NCI-H2227 (cell line): ENCODE results near the gene FTO.

Experiments
- DNase-seq: peaks from one replicate; lab custom pipeline; 2025; ENCODE audit not compliant: unreplicated experiment; lab: John Stamatoyannopoulos, UW

Gene FTO

DNA sequence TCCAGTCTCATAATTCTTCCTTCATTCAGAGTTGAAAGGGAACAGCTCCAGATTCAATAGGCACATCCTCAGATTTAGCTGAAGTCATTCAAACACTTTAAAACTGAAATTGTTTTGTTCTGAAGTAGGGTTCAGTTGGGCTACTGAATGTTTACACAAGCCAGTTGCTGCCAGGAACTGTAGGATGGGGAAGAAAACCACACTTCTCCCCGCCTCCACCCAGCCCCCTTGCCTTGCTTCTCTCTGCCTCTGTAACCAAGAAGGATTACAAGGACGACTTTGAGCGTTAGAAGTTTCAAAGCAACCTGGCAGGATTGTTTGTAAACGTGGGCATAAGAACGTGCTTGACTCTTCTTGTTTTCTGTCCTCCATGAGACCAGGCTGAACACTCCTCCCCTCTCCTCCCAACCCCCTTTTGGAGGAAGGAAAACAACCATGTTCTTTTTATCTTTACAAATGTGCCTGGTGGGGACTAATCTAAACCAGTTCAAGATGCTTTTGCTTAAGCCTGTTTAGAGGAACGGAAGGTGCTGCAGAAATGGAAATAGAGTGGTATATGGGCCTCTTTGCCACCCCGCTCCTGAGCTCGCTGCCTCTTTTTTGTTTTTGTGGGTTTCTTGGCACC, 287.9 kb downstream of the FTO start:
- peak; percentile 2 for DNase-seq

DNA sequence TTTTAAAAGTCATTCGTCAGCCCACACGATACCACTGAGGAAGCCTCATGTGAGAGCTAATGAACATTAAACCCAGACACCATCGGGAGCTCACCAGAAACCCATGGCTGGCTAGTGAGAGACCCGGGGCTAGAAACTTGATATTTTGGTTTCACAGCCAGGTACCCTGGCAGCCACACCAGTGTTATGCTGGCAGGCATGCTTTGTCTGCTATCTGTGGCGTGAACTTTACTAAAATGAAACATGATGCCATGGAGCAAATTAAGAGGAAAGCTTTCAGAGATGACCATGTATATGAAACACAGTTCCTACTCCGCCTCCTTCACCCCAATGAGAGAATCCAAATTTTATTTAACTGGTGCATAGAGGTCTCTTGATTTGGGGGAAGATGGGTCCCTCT, 291.4 kb downstream of the FTO start:
- no peak for DNase-seq

DNA sequence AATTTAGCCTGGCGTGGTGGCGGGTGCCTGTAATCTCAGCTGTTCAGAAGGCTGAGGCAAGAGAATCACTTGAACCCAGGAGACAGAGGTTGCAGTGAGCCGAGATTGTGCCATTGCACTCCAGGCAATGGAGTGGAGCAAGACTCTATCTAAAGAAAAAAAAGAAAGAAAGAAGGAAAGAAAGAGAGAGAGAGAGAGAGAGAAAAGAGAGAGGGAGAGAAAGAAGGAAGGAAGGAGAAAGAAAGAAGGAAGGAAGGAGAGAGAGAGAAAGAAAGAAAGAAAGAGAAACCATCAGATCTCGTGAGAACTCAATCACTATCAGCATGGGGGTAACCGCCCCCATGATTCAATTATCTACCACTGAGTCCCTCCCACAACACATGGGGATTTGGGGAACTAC, 293.0 kb downstream of the FTO start:
- DNase-seq: no peak

DNA sequence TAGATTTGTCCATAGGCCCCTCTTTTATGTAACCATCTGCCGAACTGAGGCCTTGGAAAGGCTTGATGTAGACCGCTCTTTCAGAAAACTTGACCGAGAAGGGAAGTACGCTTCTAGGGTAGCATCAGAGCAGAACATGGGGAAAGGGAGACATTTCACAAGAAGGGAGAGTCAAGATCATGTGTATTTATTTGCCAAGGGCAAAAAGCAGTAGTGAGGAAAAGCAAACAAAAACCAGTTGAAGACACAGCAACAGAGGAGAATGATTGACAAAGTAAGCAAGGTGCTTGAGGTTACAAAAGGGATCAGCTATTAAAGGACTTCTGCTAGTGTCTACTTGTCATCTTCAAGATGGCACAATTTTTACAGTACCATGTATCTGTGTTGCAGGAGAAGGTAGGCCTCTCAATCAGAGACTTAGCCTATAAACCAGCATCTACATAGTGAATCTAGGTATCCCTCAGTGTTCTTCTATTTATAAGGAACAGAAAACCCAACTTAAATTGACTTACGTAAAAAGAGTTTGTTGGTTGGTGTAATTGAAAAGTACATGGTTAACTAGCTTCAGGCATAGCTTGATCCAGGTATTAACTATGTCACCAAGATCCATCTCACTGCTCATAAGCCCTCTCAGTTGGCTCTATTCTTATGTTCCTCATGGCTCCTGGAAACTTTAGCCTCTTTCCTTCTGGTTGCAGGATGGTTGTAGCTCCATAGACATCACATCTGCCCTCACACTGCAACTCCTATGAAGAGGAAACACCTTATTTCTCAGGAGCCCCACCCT, 294.3 kb downstream of the FTO start:
- no peak for DNase-seq

DNA sequence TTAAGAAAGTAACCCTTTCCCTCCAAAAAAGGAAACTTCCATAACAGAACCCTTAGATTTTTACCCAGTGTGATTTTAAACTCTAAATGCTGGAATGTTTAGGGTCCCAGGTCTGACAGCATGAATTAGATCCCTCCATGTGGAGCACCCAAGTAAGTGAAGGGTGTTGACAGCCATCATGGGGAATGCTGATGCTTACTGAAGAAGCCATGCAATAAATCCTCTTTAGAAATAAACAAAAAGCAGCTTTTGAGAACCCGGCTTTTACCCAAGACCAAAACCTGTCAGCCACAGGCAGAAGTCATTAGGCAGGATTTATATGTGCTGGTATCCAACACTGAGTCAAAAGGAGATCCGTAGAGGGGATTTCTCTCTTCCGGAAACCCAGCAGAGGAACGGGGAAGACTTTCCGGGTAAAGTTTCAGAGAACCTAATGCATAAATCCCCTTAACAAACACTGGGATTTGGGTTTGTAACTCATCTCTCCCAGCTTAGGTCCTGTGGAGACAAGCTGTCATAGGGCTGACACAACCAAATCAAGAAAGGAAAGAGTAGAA, 295.1 kb downstream of the FTO start:
- DNase-seq: no peak

DNA sequence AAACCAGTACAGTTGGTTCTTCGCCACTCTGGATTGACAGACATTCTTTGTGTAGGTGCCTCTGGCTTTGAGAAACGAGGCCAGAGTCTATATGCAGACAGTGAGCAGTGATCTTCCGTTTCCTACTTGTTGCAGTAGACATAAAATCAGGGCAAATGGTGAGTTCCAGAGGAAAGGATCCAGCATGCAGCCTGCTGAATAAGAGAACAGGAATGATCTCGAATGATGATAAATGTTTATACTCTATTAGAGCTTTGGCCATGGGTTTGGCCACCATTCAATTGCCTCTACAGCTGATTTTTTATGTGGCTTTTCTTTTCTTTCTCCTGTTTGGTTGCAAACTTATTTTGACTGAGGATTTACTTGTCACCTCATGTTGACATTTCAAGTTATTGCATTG, 295.9 kb downstream of the FTO start:
- DNase-seq: no peak

DNA sequence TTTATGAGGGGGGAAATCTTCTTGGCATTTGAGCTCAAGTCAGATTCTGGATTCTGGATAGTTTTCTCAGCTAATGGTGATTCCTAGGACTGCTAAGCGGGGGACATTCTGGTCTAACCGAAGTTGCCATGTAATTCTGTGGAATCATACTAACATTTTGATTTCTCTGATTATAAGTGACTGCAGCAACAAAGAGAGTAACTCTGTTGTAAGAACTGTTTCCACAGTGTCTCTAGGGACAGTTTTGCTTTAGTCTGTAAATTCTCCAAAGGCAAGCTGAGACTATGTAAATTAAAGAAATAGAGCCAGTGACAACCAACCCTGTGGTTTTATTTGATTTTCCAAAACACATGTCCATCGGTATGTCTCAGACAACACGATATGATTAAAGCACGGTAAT, 296.4 kb downstream of the FTO start:
- no peak for DNase-seq

DNA sequence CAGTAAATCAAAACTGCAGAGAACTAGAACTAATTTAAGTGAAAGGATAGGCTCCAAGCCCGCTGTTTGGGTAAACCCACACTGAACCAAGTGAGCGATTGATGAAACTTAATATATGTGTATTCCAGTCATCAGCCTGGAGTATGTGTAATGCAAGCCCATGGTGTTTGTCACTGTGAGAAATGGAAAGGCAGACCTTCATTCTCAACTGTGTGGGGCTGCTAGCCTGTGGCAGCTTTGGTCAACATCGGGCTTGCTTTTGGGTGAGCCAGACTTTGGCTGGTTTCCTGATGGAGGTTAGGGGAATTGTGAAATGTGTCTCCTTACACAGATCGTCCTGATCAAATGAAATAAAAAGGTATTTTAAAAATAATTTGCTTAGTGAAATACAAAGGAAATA, 302.7 kb downstream of the FTO start:
- DNase-seq: no peak

DNA sequence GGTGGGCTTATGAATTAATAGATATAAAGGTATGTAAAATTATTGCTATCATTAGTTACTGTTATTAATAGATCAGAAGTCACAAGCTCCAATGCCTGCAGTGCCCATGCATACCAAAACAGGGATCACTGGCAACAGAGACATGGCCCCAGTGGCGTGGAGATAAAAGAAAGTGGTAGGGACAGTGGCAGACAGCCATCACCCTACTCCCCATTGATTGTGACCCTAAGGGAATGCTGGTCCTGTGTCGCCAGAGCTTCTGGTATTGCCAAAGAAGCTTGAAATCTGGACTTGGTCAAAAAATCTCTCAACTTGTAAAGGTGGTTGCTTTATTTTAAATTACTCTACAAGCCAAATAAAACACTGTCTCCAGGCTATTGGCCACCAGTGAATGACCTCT, 303.5 kb downstream of the FTO start:
- DNase-seq: no peak

DNA sequence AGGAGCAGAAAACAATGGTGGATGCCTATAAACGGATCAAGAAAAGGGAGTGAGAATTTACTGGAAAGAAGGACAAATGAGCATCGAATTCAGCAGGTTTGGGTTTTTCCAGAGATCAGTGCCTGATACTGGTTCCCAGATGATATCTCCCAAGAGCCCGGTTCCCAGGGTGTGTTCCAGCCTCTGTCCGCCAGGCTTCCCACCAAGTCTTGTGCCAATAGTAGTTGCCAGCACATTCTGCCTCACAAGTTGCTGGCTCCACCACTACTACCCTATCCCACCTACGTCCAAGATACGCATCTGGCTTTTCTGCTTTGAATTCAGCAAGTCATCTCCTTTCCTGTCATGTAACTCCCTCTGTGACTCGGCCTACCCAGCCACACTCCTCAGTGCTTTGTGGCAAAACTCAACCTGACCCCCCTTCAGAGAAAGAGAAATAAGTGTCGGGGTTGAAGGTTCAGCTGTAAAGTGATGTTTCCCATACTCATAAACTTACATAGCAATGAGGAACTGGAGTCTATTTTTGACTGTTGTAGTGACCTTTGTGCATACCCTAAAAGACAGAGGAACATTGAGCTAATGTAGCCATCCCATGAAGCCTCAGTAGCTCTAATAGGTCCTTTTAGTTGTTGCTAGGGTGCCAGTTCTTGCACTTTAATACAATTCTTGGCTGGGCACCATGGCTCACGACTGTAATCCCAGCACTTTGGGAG, 305.7 kb downstream of the FTO start:
- no peak for DNase-seq

DNA sequence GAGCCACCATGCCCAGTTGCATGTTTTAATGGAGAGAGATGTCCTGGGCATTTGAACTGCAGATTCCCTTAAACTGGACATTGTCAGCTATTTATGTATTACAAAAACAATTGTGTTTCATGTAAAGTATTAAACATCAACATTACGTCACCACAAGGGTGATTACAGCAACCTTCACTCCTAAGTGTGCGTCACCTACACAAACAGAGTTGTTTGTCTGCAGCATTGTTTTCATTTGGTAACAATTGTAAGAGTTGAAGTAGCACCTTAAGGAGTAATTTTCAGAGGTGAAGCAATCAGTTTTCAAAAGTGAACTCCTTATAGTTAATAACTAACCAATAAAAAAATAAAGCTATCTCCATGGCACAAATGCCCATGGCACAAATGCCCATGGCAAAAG, 311.2 kb downstream of the FTO start:
- no peak for DNase-seq

DNA sequence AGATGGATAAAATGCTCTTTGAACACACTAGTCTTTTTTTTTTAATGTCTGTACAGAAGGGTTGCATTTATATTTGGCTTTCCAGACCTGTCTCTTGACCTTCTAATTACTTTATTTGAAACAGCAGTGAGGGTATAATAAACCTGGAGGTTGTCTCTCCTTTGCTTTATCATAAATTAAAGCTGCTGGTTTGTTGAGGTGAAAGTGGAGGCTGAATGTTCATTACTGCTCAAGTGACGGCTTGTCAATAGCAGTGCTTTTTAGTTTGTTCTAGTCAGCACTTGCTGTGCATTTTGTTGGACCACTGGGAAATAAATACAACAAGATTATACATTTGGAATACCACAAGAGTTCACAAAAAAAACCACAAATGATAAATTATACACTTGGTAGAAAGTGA, 318.4 kb downstream of the FTO start:
- DNase-seq: peak; percentile 13

DNA sequence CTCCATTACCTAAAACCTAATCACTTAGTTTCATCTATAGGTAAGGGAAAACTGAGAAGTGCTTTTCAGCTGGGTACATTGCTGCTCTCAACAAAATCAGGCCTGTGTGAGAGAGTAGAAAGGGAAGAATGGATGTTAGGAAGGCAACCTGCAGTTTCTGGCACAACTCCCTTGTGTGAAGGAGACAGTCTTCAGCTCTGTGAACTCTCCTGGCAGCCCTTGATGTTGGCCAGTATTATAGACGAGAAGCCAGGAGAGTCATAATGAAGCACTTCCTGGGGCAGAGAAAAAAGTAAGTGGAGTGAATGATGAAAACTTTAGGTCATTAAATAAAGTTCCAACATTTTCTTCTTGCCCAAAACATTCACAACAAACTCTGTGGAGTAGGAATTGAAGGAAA, 322.5 kb downstream of the FTO start:
- no peak for DNase-seq

DNA sequence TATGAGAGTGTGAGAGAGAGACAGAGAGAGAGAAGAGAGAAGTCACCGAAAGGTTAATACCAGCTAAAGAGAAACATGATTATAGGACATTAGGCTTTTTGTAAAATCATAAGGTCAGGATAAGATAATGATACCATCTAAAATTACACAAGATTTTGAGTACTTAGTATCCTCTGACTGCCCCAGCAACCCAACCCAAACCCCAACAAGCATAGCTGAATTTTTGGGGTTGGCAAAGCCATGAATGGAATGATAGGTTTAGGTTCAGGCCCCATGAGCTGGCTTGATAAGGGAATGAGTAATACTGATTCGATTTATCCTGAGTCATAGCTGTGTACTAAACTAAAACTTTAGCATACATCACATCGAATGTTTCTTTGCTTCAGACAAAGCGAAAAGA, 323.1 kb downstream of the FTO start:
- no peak for DNase-seq

DNA sequence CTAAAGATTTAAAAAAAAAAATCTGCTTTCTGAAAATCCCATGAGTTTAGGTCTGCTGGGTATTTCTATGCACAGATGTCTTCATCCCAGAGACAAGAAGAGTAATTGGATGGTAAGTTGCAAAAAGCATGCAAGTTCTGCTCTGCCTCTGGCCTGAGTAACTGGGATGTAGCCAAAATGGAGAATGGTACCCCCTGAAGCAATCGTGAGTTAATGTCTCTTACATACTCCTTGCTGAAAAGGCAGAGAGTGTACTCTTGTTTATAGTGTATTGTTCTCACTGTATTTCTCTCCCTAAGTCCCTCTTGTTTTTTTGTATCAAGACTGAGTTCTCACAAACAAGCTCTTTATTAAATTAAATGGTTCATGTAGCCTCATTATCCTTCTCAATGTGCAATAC, 323.6 kb downstream of the FTO start:
- DNase-seq: no peak

DNA sequence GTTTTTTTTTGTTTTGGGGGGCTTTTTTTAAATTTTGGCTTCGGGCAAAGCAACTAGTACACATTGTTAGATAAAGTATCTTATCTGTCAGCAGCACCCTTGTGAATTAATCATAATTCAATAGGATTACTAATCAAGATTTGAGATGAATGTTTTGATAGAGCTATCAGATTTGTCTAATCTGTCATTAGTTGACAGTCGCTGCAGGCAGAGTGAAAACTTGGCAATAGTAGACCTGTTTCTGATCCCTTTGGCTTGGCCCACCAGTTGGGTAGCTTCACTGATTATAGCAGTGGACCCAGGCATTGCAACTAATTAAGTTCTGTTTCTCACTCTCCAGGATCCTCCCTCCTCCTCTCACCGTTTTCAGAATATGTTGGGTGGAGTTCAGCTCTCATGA, 324.0 kb downstream of the FTO start:
- DNase-seq: no peak

DNA sequence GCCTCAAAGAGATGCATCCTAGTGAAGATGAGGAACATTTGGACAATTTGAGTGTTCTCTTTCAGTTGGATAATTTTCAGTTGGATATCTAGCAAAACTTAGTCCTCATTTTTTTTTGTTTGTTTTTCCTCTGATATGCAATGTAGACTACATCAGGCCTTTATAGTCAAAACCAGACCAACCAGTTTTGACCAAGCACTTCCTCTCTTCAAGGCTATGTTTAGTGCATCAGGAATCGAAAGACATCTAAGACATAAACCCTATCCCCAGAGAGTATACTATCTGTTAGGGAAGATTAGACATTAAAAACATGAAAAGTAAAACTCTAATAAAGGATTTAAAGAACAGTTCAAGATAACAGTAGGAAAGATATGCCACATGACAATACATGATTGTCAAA, 326.5 kb downstream of the FTO start:
- DNase-seq: no peak

DNA sequence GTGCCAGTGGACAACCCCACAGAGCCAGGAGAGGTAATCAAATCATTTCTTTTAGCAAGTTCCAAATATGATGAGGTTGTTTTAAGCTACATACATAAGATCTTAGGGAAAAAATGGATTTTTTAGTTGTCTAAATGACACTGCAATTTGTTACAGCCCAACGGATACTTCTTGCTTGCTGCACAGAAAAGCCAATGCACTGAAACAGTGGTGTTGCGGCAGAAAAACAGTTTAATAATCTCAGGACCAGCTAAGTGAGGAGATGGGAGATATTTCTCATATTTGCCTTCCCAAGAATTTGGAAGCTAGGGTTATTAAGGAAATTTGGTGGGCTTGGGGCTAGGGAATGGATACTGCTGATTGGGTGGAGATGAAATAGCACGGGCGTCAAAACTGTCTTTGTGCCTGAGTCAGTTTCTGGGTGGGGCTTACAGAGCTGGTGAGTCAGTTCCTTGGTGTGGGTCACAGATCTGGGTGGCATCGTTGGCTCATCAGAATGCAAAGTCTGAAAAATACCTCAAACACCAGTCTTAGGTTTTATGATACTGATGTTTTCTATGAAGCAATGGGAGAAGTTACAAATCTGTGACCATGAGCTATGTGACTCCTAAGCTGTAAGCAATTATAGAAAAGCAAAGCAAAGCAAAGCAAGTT, 327.3 kb downstream of the FTO start:
- no peak for DNase-seq

DNA sequence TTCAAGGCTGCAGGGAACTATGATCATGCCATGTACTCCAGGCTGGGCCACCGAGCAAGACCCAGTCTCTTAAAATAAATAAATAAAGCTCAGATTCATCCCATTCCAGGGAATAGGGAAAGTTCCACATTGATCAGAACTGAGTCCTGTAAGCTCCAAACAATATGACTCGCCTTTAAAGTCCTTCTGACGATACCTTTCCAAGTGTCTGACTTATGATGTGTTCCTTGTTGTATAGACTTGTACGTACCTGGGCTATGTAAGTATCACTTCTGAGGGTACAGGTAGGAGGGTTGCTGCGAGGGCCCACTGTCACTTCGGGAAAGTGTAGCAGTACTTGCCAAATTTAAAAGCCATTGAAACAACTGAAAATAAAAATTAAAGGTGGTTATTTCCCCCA, 329.8 kb downstream of the FTO start:
- DNase-seq: no peak

DNA sequence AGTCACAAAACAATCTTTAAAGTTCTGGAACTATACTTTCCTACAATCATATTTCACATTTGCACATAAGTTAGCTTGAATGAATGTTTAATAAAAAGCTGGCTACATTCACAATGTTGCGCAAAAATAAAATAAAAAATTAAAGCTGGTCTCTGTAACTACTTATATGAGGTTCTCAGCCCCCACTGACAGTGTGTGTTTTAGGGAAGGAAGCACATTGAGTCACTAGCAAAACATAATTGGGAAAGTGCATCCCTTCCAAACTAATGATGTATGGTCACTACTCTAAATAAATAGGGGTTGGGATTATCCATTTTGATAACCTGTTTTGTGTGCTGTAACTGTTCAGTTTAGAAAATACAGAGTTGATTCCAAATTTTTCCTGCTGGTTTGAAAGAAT, 330.7 kb downstream of the FTO start:
- no peak for DNase-seq

DNA sequence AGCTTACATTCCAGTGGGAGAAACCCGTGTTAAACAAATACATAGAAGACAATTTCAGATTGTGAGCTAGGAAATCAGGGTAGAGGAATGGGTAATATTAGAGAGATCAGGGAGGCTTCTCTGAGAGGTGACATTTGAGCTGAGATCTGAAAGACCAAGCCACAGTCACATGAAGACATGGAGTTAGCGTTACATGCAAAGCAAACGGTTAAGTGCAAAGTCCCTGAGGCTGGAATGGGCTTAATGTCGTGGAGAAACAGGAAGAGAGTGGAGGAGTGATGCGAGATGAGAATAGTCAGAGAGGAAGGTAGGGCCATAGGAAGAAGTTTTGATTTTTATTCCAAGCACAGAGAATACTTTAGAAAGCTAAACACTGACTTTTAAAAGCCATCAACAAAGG, 336.5 kb downstream of the FTO start:
- DNase-seq: no peak

DNA sequence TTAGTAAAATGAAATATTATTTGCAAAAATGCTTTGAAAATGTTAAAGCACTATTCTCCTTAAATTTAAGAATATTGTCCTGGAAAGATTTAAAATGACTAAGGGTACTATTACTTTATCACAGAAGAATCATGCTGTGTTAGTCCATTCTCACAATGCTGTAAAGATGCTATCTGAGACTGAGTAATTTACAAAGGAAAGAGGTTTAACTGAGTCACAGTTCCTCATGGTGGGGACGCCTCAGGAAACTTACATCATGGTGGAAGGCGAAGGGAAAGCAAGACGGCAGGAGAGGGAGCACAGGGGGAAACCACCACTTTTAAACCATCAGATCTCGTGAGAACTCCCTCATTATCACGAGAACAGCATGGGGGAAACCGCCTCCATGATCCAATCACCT, 337.0 kb downstream of the FTO start:
- no peak for DNase-seq
